Lower lobe of right lung (tissue), 2 donors: Measurements from ENCODE around the gene SPOCD1. TPM values are rescaled to one million over a fixed set of nuclear protein-coding genes. Genes with fewer than 3 reads are reported as not detected.

Experiments
- ATAC-seq, 2 donors: fragments of 200-7000 bp; cut with Tn5 transposase; one replicate each; pipeline ENCODE4 v1.9.1; 2020 to 2022; ENCODE audit warnings: mild to moderate bottlenecking in 2 of 2, moderate library complexity in 2 of 2
- DNase-seq: peaks from one replicate; pipeline ENCODE4 v3.0.0-alpha.2; 2020
- H3K27ac ChIP-seq: fragments of 200-600 bp; one replicate; pipeline ENCODE4 v1.8.0; 2022
- H3K27me3 ChIP-seq: fragments of 200-600 bp; one replicate; pipeline ENCODE4 v1.8.0; 2022; ENCODE audit warnings: low read depth
- H3K36me3 ChIP-seq: fragments of 200-600 bp; one replicate; pipeline ENCODE4 v1.8.0; 2022; ENCODE audit warnings: mild to moderate bottlenecking
- H3K4me1 ChIP-seq: fragments of 200-600 bp; one replicate; pipeline ENCODE4 v1.8.0; 2022
- H3K4me3 ChIP-seq: fragments of 200-600 bp; one replicate; pipeline ENCODE4 v1.8.0; 2022; ENCODE audit warnings: mild to moderate bottlenecking
- H3K9me3 ChIP-seq: fragments of 200-600 bp; one replicate; pipeline ENCODE4 v1.8.0; 2022
- intact Hi-C: fragments of 100-400 bp; cut with DNase I; formaldehyde crosslinking; loops from one replicate; pipeline ENCODE4 v1.11.0; 2022
- total RNA-seq: library from RNA; stranded (reverse); fragmentation: NEBNext Ultra II Directional; extraction: Animal tissue kit (Norgen Biotek cat#: 25700); gene quantifications from one replicate; pipeline ENCODE4 v1.2.1, GENCODE V29; 2021
- TF ChIP-seq, protein P1 (sequence below): fragments of 200-600 bp; IDR thresholded peaks from one replicate; pipeline ENCODE4 v1.8.0; 2022; ENCODE audit warnings: antibody characterized with exemption, mild to moderate bottlenecking
- donor health status: DM: no; HTN: yes; CAD: no; lungs with severe emphysema.

SPOCD1 gene
- total RNA-seq, 1 donor from 2014 or later: 21.6 TPM

GRCh38 chr1:31790140-31790539 is 25.7 kb downstream of the SPOCD1 start:
- Histone ChIP-seq H3K27me3 (no peaks in the 10 kb centered on the region), H3K36me3 (no peaks in the 10 kb centered on the region), H3K4me3 (no peak overlapping the region), H3K27ac (no peak overlapping the region), H3K9me3 (no peaks in the 10 kb centered on the region), H3K4me1 (no peaks in the 10 kb centered on the region)
- TF ChIP-seq, protein P1, sequence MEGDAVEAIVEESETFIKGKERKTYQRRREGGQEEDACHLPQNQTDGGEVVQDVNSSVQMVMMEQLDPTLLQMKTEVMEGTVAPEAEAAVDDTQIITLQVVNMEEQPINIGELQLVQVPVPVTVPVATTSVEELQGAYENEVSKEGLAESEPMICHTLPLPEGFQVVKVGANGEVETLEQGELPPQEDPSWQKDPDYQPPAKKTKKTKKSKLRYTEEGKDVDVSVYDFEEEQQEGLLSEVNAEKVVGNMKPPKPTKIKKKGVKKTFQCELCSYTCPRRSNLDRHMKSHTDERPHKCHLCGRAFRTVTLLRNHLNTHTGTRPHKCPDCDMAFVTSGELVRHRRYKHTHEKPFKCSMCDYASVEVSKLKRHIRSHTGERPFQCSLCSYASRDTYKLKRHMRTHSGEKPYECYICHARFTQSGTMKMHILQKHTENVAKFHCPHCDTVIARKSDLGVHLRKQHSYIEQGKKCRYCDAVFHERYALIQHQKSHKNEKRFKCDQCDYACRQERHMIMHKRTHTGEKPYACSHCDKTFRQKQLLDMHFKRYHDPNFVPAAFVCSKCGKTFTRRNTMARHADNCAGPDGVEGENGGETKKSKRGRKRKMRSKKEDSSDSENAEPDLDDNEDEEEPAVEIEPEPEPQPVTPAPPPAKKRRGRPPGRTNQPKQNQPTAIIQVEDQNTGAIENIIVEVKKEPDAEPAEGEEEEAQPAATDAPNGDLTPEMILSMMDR: no peak
- ATAC-seq (no peak), DNase-seq (peak; percentile 30)
- intact Hi-C loops: no loop called here

DNA sequence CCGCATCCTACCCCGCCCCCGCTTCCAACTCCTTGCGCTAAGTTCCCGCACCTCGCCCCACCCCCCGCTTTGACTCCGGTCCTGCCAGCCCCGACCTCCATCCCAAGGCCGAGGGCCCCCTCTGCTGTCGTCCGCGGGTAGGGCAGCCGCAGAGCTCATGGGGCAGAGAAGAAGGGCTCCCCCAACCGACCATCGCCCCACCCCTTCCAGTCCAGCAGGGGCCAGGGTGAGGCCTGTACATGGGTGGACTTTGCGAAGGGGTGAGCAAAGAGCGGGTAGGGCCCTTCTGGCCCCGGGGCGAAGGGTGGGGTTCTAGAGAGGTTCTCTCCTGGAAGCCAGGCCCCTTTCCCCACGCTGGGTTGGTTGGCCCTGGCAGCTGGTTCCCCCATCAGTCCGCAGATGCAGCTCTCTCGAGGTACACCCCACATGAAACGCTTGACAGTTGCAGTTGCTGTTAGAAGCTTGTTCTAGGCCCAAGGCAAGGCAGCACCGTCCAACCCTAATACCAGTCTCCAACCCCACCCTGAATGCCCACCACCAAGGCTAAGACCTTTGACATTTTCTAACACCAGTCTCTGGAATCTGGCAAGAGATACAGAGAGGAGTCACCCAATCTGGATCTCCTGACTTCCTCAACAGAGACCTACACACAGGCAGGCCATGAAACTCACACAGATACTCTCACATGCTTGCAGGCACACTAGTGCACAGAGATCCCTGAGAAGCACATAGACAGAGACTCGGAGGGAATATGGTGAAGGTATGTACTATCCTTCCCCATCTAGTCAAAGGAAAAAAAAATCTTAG is 26.4 kb downstream of the SPOCD1 start:
- Histone ChIP-seq H3K27me3 (no peaks in the 10 kb centered on the region), H3K4me3 (peak overlapping the region; percentile 66)

GRCh38 chr1:31788825-31789256 is 27.0 kb downstream of the SPOCD1 start:
- TF ChIP-seq, protein P1: no peak
- ATAC-seq: peak; percentile 43 to 64
- no peak for DNase-seq
- Histone ChIP-seq H3K9me3 (no peaks in the 10 kb centered on the region), H3K27me3 (no peaks in the 10 kb centered on the region), H3K36me3 (no peaks in the 10 kb centered on the region), H3K27ac (peak overlapping the region; percentile 88), H3K4me1 (no peaks in the 10 kb centered on the region), H3K4me3 (peak overlapping the region; percentile 66)
- intact Hi-C loops: no loop called here

More for the DNA sequence above, 26.4 kb downstream of the SPOCD1 start:
- intact Hi-C loops: no loop called here
- ATAC-seq (peak; percentile 94), DNase-seq (peak; percentile 96)
- TF ChIP-seq, protein P1: peak; percentile 81
- Histone ChIP-seq H3K4me1 (no peaks in the 10 kb centered on the region), H3K36me3 (no peaks in the 10 kb centered on the region), H3K27ac (no peak overlapping the region), H3K9me3 (no peaks in the 10 kb centered on the region)

GRCh38 chr1:31788138-31788824 is 27.5 kb downstream of the SPOCD1 start:
- Histone ChIP-seq H3K36me3 (no peaks in the 10 kb centered on the region), H3K27ac (peak overlapping the region; percentile 88), H3K27me3 (no peaks in the 10 kb centered on the region), H3K9me3 (no peaks in the 10 kb centered on the region), H3K4me3 (peak overlapping the region; percentile 66), H3K4me1 (no peaks in the 10 kb centered on the region)
- ATAC-seq: peak; percentile 93 to 95
- intact Hi-C loops: no loop called here
- TF ChIP-seq, protein P1: no peak
- peak; percentile 95 for DNase-seq

GRCh38 chr1:31787786-31788137 is 28.1 kb downstream of the SPOCD1 start:
- TF ChIP-seq, protein P1: no peak
- H3K36me3 ChIP-seq: no peaks in the 10 kb centered on the region
- DNase-seq: no peak
- H3K27ac ChIP-seq: peak overlapping the region; percentile 4
- H3K4me3 ChIP-seq: peak overlapping the region; percentile 66
- no peak for ATAC-seq
- no peaks in the 10 kb centered on the region for H3K9me3 ChIP-seq
- H3K27me3 ChIP-seq: no peaks in the 10 kb centered on the region
- no peaks in the 10 kb centered on the region for H3K4me1 ChIP-seq
- intact Hi-C loops: no loop called here
